Vagina (tissue), 2 donors: ENCODE measurements around the gene OR2V2. TPM values are rescaled to one million over a fixed set of nuclear protein-coding genes. Genes with fewer than 3 reads are reported as not detected.

Experiments
- DNase-seq, 2 donors: peaks; one replicate each; pipeline ENCODE4 v3.0.0-alpha.2; 2017; ENCODE audit errors: extremely low spot score in 2 of 2
- H3K27ac ChIP-seq: fragments of 200-600 bp; sonication (generic); one replicate; pipeline ENCODE4 v1.5.1; 2019
- H3K27me3 ChIP-seq: fragments of 200-600 bp; sonication (generic); one replicate; pipeline ENCODE4 v1.5.1; 2019
- H3K36me3 ChIP-seq, 2 donors: fragments of 200-600 bp; sonication (generic); one replicate each; pipeline ENCODE4 v1.5.1; 2017 to 2019
- H3K4me1 ChIP-seq: fragments of 200-600 bp; sonication (generic); one replicate; pipeline ENCODE4 v1.5.1; 2019
- H3K4me3 ChIP-seq, 2 donors: fragments of 200-600 bp; sonication (generic); 1 replicate in 1 of 2; 2 replicates in 1 of 2; pipeline ENCODE4 v1.5.1; 2016 to 2019
- H3K9me3 ChIP-seq: fragments of 200-600 bp; sonication (generic); one replicate; pipeline ENCODE4 v1.5.1; 2019
- POLR2A ChIP-seq, 2 donors: fragments of 450-650 bp; IDR thresholded peaks; one replicate each; pipeline ENCODE4 v1.6.1; 2017; ENCODE audit warnings: antibody characterized with exemption in 2 of 2, mild to moderate bottlenecking in 2 of 2, moderate library complexity in 2 of 2
- POLR2AphosphoS5 ChIP-seq, 2 donors: sonication (generic); formaldehyde crosslinking; IDR thresholded peaks; one replicate each; pipeline ENCODE4 v1.9.0; 2017; ENCODE audit warnings: antibody characterized with exemption in 2 of 2, mild to moderate bottlenecking in 2 of 2, low read depth in 1 of 2; ENCODE audit not compliant: insufficient read depth in 1 of 2
- intact Hi-C: fragments of 100-400 bp; cut with DNase I; formaldehyde crosslinking; loops from one replicate; pipeline ENCODE4 v1.15.1; 2023
- total RNA-seq: library from RNA; depleted of rRNA; stranded (reverse); fragments of >200 nt; gene quantifications from one replicate; pipeline ENCODE4 v1.2.3, GENCODE V29; 2016
- TF ChIP-seq, protein P1 (sequence below), 3 experiments: fragments of 450-650 bp in 2 of 3; fragments of 200-600 bp in 1 of 3; sonication (generic) in 1 of 3; IDR thresholded peaks; one replicate each; pipeline ENCODE4 v1.5.1; 2017 to 2019; ENCODE audit warnings: antibody characterized with exemption in 3 of 3, mild to moderate bottlenecking in 2 of 3, moderate library complexity in 2 of 3

Gene OR2V2
- total RNA-seq, 1 donor from 2014 or later, result not detected

DNA sequence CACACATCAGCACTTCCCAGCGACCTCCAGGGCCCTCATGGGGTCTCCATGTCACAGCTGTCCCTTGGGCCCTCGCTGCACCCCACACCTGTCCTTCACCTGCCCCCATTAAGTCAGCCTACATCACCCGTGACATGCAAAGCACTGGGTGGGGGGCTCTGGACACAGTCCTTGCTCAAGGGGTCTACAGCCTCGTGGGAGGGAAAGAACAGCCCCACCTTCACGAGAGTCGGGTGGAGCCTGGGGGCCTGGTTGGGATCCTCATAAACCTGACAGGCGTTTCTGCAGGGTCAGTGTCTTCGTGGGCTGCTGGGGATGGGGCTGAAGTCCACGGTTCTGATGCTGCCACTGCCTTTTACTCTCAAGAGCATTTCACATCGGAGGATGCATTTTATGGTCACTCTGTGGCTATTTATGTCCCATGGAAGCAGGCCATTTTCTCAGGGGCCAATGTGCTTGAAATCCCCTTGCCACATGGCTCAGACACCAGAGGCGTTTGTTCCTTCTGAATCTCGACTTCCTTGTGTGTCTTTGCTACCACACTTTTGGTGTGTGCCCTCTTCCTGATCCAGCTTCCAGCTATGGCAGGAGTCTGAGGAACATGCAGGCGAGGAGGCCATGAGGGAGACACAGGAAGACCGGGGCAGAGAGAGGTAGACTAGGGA, 16.4 kb upstream of the OR2V2 start, which contains the start of gene OR2V1:
Gene OR2V1, minus strand, starts transcription at position 338 of the 665 bp plus-strand sequence. CDS start 5,865 bp downstream, outside the sequence.
- H3K9me3 ChIP-seq, result no peaks in the 10 kb centered on the region
- H3K27ac ChIP-seq, result no peak within 1 kb of the TSS
- H3K36me3 ChIP-seq, result no peaks in the 10 kb centered on the region
- intact Hi-C loops, result no loop called here
- H3K27me3 ChIP-seq, result no peaks in the 10 kb centered on the region
- TF ChIP-seq, protein P1, sequence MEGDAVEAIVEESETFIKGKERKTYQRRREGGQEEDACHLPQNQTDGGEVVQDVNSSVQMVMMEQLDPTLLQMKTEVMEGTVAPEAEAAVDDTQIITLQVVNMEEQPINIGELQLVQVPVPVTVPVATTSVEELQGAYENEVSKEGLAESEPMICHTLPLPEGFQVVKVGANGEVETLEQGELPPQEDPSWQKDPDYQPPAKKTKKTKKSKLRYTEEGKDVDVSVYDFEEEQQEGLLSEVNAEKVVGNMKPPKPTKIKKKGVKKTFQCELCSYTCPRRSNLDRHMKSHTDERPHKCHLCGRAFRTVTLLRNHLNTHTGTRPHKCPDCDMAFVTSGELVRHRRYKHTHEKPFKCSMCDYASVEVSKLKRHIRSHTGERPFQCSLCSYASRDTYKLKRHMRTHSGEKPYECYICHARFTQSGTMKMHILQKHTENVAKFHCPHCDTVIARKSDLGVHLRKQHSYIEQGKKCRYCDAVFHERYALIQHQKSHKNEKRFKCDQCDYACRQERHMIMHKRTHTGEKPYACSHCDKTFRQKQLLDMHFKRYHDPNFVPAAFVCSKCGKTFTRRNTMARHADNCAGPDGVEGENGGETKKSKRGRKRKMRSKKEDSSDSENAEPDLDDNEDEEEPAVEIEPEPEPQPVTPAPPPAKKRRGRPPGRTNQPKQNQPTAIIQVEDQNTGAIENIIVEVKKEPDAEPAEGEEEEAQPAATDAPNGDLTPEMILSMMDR (IDR thresholded peaks at IDR 0.05), result no peak
- TF ChIP-seq POLR2AphosphoS5 (IDR thresholded peaks at IDR 0.05; ENCODE audit: insufficient read depth in 1 of 2, low read depth in 1 of 2) (no peak), POLR2A (IDR thresholded peaks at IDR 0.05) (no peak)
- H3K4me1 ChIP-seq, result no peaks in the 10 kb centered on the region
- no peak for DNase-seq
- H3K4me3 ChIP-seq, result no peak within 1 kb of the TSS

DNA sequence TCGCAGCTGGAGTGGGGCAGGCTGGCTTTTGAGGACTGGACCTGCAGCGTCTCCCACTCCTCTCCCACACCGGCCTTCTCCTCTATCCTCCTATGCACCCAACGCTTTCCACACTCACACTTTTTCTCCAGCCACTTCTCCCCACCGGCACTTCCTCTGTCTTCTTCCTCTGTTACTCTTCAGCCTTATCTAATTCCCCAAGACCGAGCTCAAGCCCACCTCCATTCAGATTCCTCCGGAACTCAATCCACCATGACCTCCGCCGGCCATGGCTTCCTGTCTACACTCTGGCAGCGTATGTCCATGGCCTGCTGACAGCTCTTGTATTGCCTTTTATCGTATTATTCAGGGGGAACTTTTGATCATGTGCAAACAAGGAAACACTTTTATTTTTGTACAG, 15.9 kb upstream of the OR2V2 start:
- no peak overlapping the region for H3K4me3 ChIP-seq
- no peak overlapping the region for H3K27ac ChIP-seq
- H3K27me3 ChIP-seq, result no peaks in the 10 kb centered on the region
- no peaks in the 10 kb centered on the region for H3K4me1 ChIP-seq
- H3K36me3 ChIP-seq, result no peaks in the 10 kb centered on the region
- no peaks in the 10 kb centered on the region for H3K9me3 ChIP-seq
- intact Hi-C loops, result no loop called here
- no peak for DNase-seq
- no peak for TF ChIP-seq POLR2AphosphoS5 (IDR thresholded peaks at IDR 0.05; ENCODE audit: insufficient read depth in 1 of 2, low read depth in 1 of 2)

DNA sequence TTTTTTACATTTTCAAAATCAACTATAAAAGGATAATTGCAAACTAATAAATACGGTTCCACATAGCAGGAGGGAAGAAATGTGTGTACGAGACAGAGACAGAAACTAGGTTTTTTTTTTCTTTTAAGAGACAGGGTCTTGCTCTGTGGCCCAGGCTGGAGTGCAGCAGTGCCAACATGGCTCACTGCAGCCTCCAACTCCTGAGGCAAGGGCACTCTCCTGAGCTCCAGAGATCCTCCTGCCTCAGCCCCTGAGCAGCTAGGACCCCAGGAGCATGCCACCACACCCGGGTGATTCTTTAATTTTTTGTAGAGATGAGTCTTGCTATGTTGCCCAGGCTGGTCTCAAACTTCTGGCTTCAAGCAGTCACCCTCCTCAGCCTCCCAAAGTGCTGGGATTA, 14.3 kb upstream of the OR2V2 start:
- TF ChIP-seq POLR2AphosphoS5 (IDR thresholded peaks at IDR 0.05; ENCODE audit: insufficient read depth in 1 of 2, low read depth in 1 of 2), result no peak
- no peak for TF ChIP-seq POLR2A (IDR thresholded peaks at IDR 0.05)
- TF ChIP-seq, protein P1 (IDR thresholded peaks at IDR 0.05), result no peak
- intact Hi-C loops, result no loop called here
- H3K36me3 ChIP-seq, result no peaks in the 10 kb centered on the region
- no peak overlapping the region for H3K4me3 ChIP-seq
- H3K27ac ChIP-seq, result no peak overlapping the region
- no peaks in the 10 kb centered on the region for H3K9me3 ChIP-seq
- H3K27me3 ChIP-seq, result no peaks in the 10 kb centered on the region
- no peaks in the 10 kb centered on the region for H3K4me1 ChIP-seq
- no peak for DNase-seq

DNA sequence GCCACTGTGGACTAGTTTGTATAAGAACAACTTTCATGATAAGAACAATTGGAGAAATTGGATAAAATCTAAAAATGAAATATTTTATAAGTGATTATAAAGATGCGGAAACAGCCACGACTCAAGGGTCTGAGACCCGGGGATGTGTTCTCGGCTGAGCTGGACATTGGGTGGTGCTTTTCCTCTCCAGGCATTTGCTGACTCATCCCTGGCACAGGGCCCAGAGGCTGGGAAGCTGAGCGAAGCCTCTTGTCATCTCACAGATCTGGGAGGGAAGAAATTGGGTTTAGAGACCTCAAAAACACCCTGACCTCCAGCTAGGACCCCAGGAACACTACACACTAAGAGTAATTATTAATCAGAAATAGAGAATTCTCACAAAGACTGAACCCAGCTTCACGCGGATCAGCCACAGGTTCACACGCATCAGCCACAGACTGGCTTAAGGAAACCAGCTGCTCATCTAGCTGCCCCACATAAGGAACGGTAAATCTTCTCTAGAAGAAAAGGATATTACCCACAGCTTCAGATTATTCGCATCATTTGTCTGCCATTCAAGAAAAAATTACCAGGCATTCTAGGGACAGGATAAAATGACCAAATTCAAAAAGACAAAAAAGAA, 13.7 kb upstream of the OR2V2 start:
- no peaks in the 10 kb centered on the region for H3K27me3 ChIP-seq
- H3K27ac ChIP-seq, result no peak overlapping the region
- DNase-seq, result no peak
- no peaks in the 10 kb centered on the region for H3K4me1 ChIP-seq
- intact Hi-C loops, result no loop called here
- TF ChIP-seq POLR2AphosphoS5 (IDR thresholded peaks at IDR 0.05; ENCODE audit: insufficient read depth in 1 of 2, low read depth in 1 of 2) (no peak), POLR2A (IDR thresholded peaks at IDR 0.05) (no peak)
- TF ChIP-seq, protein P1 (IDR thresholded peaks at IDR 0.05), result no peak
- H3K4me3 ChIP-seq, result no peak overlapping the region
- H3K9me3 ChIP-seq, result no peaks in the 10 kb centered on the region
- H3K36me3 ChIP-seq, result no peaks in the 10 kb centered on the region

DNA sequence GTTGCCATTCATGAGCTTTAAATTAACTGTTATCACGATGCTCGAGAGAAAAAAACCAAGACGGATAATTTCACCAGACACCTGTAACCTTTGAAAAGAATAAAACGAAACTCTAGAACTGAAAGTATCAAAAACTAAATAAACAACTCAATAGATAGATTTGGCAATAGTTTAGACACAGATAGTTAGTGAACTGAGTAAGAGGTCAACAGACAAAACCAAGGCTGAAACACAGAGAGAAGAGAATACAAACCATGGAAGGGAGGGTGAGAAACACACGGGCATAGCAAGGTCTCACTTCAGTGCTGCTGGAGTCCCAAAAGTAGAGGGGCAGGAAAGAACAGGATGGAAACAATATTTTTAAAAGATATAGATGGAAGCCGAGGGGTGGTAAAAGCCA, 13.1 kb upstream of the OR2V2 start:
- intact Hi-C loops, result no loop called here
- H3K4me1 ChIP-seq, result no peaks in the 10 kb centered on the region
- no peak for DNase-seq

More for the DNA sequence above, 13.1 kb upstream of the OR2V2 start:
- no peaks in the 10 kb centered on the region for H3K36me3 ChIP-seq
- H3K27ac ChIP-seq, result no peak overlapping the region
- H3K9me3 ChIP-seq, result no peaks in the 10 kb centered on the region
- no peaks in the 10 kb centered on the region for H3K27me3 ChIP-seq
- TF ChIP-seq POLR2A (IDR thresholded peaks at IDR 0.05), result no peak
- TF ChIP-seq, protein P1 (IDR thresholded peaks at IDR 0.05), result no peak
- TF ChIP-seq POLR2AphosphoS5 (IDR thresholded peaks at IDR 0.05; ENCODE audit: insufficient read depth in 1 of 2, low read depth in 1 of 2), result no peak
- H3K4me3 ChIP-seq, result no peak overlapping the region
